ENCODE data around the gene LRRC72. TPM values are rescaled to one million over a fixed set of nuclear protein-coding genes. Genes with fewer than 3 reads are reported as not detected.

Gene LRRC72
- total and polyA plus RNA-seq, 10 of the 15 experiments (the other 5 are each of a cell fraction or from before 2014, with no cell fraction given), result not detected

DNA sequence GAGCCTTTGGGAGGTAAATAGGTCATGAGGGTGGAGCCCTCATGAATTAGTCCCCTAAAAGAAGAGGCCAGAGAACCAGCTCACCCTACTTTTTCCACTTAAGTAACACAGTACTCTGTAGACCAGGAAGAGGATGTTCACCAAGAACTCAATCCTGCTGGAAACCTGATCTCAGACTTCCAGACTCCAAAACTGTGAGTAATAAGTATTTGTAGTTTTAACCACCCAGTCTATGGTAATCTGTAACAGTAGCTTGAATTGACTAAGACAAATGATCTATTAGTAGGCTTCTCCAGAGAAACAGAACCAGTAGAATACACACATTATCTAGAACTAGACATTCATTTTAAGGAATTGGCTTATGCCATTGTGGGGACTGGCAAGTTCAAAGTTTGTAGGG, 67.4 kb downstream of the LRRC72 start:
- H3K4me3 ChIP-seq, result no peak overlapping the region
- H3K36me3 ChIP-seq (ENCODE audit: control insufficient read depth in 2 of 2, insufficient read depth in 2 of 2, low read length in 1 of 2), result no peaks in the 10 kb centered on the region
- H3K9ac ChIP-seq (ENCODE audit: control insufficient read depth, insufficient read depth, low read length), result no peak overlapping the region
- ChIA-PET SMC1A (ENCODE audit: uncharacterized antibody, unreplicated experiment) (interaction anchor here (0.8 to 1.0 kb wide), 2 partner anchors 13 to 28 kb away, joined by 3 read pairs; no protein-coding TSS in a partner anchor), POLR2A (interaction anchor here (0.6 to 1.0 kb wide), 2 partner anchors 256 to 332 kb away, joined by 3 read pairs; no protein-coding TSS in a partner anchor), CTCF (interaction anchor here (0.7 to 1.9 kb wide), 2 partner anchors 21 to 29 kb away, joined by 3 to 7 read pairs; no protein-coding TSS in a partner anchor), RAD21 (ENCODE audit: unreplicated experiment) (no interaction called here)
- intact Hi-C loops (cut with micrococcal nuclease; ENCODE audit: unreplicated experiment) (no loop called here), in situ Hi-C loops (cut with MboI) (no loop called here)
- no peaks in the 10 kb centered on the region for H3K9me3 ChIP-seq (replicated peaks; ENCODE audit: control insufficient read depth, insufficient read depth, low read length)
- BruUV-seq (replicated peaks), result no TSS peak
- no peaks in the 10 kb centered on the region for H3K4me1 ChIP-seq (ENCODE audit: control insufficient read depth, insufficient read depth, low read length)
- TF ChIP-seq ZZZ3 (IDR thresholded peaks at IDR 0.05; ENCODE audit: control insufficient read depth, insufficient read length, low read depth) (no peak), FOXK2 (IDR thresholded peaks at IDR 0.05) (no peak), STAT1 (conservative IDR thresholded peaks at IDR 0.05) (no peak), SUPT20H (IDR thresholded peaks at IDR 0.05; ENCODE audit: borderline replicate concordance, control insufficient read depth, low read depth, low read length) (no peak), ZNF207 (IDR thresholded peaks at IDR 0.05; ENCODE audit: borderline replicate concordance) (no peak), ETV6 (conservative IDR thresholded peaks at IDR 0.05 in 1 of 2, IDR thresholded peaks at IDR 0.05 in 1 of 2; ENCODE audit: borderline replicate concordance in 1 of 2, low read depth in 1 of 2) (no peak), PAX5 (IDR thresholded peaks at IDR 0.05; ENCODE audit: borderline replicate concordance, low read depth, low read length) (no peak), EED (IDR thresholded peaks at IDR 0.05; ENCODE audit: low read depth) (no peak), ZNF24 (IDR thresholded peaks at IDR 0.05) (no peak), KAT2A (conservative IDR thresholded peaks at IDR 0.05; ENCODE audit: control insufficient read depth, low read depth, low read length) (no peak), NBN (IDR thresholded peaks at IDR 0.05) (no peak), HDGF (IDR thresholded peaks at IDR 0.05) (no peak), SPI1 (IDR thresholded peaks at IDR 0.05; ENCODE audit: borderline replicate concordance, insufficient read depth, low read depth, low read length) (no peak), CREB1 (IDR thresholded peaks at IDR 0.05; ENCODE audit: low read depth) (no peak), GATAD2B (conservative IDR thresholded peaks at IDR 0.05; ENCODE audit: low read depth) (no peak)
- TF ChIP-seq, protein P1, sequence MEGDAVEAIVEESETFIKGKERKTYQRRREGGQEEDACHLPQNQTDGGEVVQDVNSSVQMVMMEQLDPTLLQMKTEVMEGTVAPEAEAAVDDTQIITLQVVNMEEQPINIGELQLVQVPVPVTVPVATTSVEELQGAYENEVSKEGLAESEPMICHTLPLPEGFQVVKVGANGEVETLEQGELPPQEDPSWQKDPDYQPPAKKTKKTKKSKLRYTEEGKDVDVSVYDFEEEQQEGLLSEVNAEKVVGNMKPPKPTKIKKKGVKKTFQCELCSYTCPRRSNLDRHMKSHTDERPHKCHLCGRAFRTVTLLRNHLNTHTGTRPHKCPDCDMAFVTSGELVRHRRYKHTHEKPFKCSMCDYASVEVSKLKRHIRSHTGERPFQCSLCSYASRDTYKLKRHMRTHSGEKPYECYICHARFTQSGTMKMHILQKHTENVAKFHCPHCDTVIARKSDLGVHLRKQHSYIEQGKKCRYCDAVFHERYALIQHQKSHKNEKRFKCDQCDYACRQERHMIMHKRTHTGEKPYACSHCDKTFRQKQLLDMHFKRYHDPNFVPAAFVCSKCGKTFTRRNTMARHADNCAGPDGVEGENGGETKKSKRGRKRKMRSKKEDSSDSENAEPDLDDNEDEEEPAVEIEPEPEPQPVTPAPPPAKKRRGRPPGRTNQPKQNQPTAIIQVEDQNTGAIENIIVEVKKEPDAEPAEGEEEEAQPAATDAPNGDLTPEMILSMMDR (IDR thresholded peaks at IDR 0.05 in 2 of 3, conservative IDR thresholded peaks at IDR 0.05 in 1 of 3; ENCODE audit: control insufficient read depth in 2 of 3, extremely low read depth in 1 of 3, insufficient read depth in 1 of 3, low read depth in 3 of 3, low read length in 3 of 3), result no peak
- no peak overlapping the region for H2AFZ ChIP-seq (ENCODE audit: control insufficient read depth, low read depth, low read length)
- H3K4me2 ChIP-seq (ENCODE audit: control insufficient read depth, insufficient read depth), result no peak overlapping the region
- FAIRE-seq (no peak), DNase-seq (ENCODE audit: low read depth, low spot score) (no peak), ATAC-seq (no peak)
- H4K20me1 ChIP-seq (ENCODE audit: control insufficient read depth, insufficient read depth), result no peaks in the 10 kb centered on the region
- no peaks in the 10 kb centered on the region for H3K79me2 ChIP-seq (ENCODE audit: control insufficient read depth, insufficient read depth, low read length)
- H3K27me3 ChIP-seq (replicated peaks in 1 of 2; ENCODE audit: control insufficient read depth in 2 of 2, insufficient read depth in 2 of 2, low read length in 1 of 2), result no peaks in the 10 kb centered on the region; a peak in 1 of 4 replicates
- H3K27ac ChIP-seq (ENCODE audit: control insufficient read depth, insufficient read depth), result no peak overlapping the region
